Endodermal cell (in vitro differentiated cells): Measurements from ENCODE around the gene TAAR8. TPM values are rescaled to one million over a fixed set of nuclear protein-coding genes. Genes with fewer than 3 reads are reported as not detected.

Experiments
- DNase-seq: peaks from one replicate; pipeline ENCODE4 v3.0.0-alpha.2; 2017
- H3K27ac ChIP-seq: 2 replicates; pipeline ENCODE4 v1.5.1; 2013; ENCODE audit warnings: mild to moderate bottlenecking, low read depth, low read length, moderate library complexity
- H3K27me3 ChIP-seq: 2 replicates; pipeline ENCODE4 v1.6.1; 2013; ENCODE audit warnings: mild to moderate bottlenecking, low read length, moderate library complexity; ENCODE audit not compliant: insufficient read depth, control insufficient read depth, poor library complexity, severe bottlenecking
- H3K36me3 ChIP-seq: 2 replicates; pipeline ENCODE4 v1.7.0; 2013; ENCODE audit warnings: mild to moderate bottlenecking, low read length, moderate library complexity; ENCODE audit not compliant: control insufficient read depth, insufficient read depth
- H3K4me1 ChIP-seq: one replicate; pipeline ENCODE4 v1.7.0; 2013; ENCODE audit warnings: low read length; ENCODE audit not compliant: control insufficient read depth, insufficient read depth
- H3K4me3 ChIP-seq: 2 replicates; pipeline ENCODE4 v1.5.1; 2013; ENCODE audit warnings: mild to moderate bottlenecking, low read length, moderate library complexity
- H3K9ac ChIP-seq: 2 replicates; pipeline ENCODE4 v1.6.1; 2013; ENCODE audit warnings: mild to moderate bottlenecking, low read length, moderate library complexity; ENCODE audit not compliant: poor library complexity, severe bottlenecking; ENCODE audit errors: extremely low read depth
- H3K9me3 ChIP-seq: 2 replicates; pipeline ENCODE4 v1.6.1; 2013; ENCODE audit warnings: mild to moderate bottlenecking, low read length, moderate library complexity; ENCODE audit not compliant: control insufficient read depth
- H3K27ac Mint-ChIP-seq: 2 replicates; pipeline ENCODE4 v1.8.0; 2020; ENCODE audit warnings: mixed read lengths
- H3K27me3 Mint-ChIP-seq: 2 replicates; pipeline ENCODE4 v1.8.0; 2021; ENCODE audit warnings: mild to moderate bottlenecking, mixed read lengths; ENCODE audit not compliant: insufficient read depth
- H3K36me3 Mint-ChIP-seq: 2 replicates; pipeline ENCODE4 v1.8.0; 2020; ENCODE audit warnings: low read depth, mixed read lengths
- H3K4me1 Mint-ChIP-seq: 2 replicates; pipeline ENCODE4 v1.8.0; 2020; ENCODE audit warnings: mixed read lengths
- H3K4me3 Mint-ChIP-seq: 2 replicates; pipeline ENCODE4 v1.8.0; 2020; ENCODE audit warnings: mild to moderate bottlenecking, moderate library complexity, mixed read lengths
- H3K9me3 Mint-ChIP-seq: 2 replicates; pipeline ENCODE4 v1.8.0; 2020; ENCODE audit warnings: mild to moderate bottlenecking, mixed read lengths
- WGBS, 2 experiments: methylation state at CpG; one replicate each; pipeline versions ENCODE4 v1.1.5 to v1.1.7; 2013; ENCODE audit warnings: missing lambda C conversion rate in 2 of 2, mixed read lengths in 1 of 2; ENCODE audit not compliant: insufficient coverage in 1 of 2, insufficient read length in 1 of 2; 5-methylcytosine and 5-hydroxymethylcytosine counted together
- total RNA-seq, 2 donors: library from RNA; stranded (reverse); fragmentation: NEBNext Ultra II Directional in 1 of 2; extraction: Animal tissue kit (Norgen Biotek cat#: 25700) in 1 of 2; gene quantifications; 2 replicates in 1 of 2; 3 replicates in 1 of 2; pipeline ENCODE4 v1.2.1, GENCODE V29; 2021
- TF ChIP-seq, protein P1 (sequence below): fragments of 200-600 bp; sonication (generic); conservative IDR thresholded peaks from 2 replicates; pipeline ENCODE4 v1.5.0; 2021; ENCODE audit warnings: antibody characterized with exemption, mild to moderate bottlenecking

The TAAR8 gene
- total RNA-seq, 2 donors from 2014 or later = not detected

DNA sequence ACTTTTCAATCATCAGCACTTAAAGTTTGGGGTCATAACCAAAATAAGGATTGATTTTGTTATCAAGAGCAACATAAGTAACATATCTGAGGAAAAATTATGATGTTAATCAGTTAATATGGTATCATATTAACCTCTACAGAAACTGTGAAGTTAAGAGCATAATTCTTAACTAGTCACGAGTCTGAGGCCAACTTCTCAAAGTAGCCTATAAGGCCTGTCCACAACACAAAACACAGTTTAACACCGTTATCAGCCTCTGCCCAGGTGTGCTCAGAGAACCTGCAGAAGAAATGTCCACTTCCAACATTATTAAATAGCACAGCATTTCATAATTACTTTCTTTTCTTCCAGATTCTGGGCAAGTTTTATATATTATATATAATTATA, 40.6 kb upstream of the TAAR8 start:
- DNase-seq = no peak
- Mint-ChIP-seq H3K36me3 (peaks cover 2% of the 10 kb centered on the region), H3K4me3 (peak overlapping the region; percentile 86), H3K9me3 (no peaks in the 10 kb centered on the region), H3K4me1 (peaks cover 19% of the 10 kb centered on the region), H3K27ac (no peak overlapping the region), H3K27me3 (peaks cover 28% of the 10 kb centered on the region)
- peak overlapping the region; percentile 78 for H3K9ac ChIP-seq
- TF ChIP-seq, protein P1, sequence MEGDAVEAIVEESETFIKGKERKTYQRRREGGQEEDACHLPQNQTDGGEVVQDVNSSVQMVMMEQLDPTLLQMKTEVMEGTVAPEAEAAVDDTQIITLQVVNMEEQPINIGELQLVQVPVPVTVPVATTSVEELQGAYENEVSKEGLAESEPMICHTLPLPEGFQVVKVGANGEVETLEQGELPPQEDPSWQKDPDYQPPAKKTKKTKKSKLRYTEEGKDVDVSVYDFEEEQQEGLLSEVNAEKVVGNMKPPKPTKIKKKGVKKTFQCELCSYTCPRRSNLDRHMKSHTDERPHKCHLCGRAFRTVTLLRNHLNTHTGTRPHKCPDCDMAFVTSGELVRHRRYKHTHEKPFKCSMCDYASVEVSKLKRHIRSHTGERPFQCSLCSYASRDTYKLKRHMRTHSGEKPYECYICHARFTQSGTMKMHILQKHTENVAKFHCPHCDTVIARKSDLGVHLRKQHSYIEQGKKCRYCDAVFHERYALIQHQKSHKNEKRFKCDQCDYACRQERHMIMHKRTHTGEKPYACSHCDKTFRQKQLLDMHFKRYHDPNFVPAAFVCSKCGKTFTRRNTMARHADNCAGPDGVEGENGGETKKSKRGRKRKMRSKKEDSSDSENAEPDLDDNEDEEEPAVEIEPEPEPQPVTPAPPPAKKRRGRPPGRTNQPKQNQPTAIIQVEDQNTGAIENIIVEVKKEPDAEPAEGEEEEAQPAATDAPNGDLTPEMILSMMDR = no peak
- H3K27ac ChIP-seq = no peak overlapping the region
- H3K27me3 ChIP-seq = peaks cover 27% of the 10 kb centered on the region
- H3K36me3 ChIP-seq = no peaks in the 10 kb centered on the region
- H3K9me3 ChIP-seq = no peaks in the 10 kb centered on the region
- peaks cover 3% of the 10 kb centered on the region for H3K4me1 ChIP-seq
- WGBS, 2 experiments = 52 to 83% methylated on average over 1 to 2 of the region's 2 CpGs
- peak overlapping the region; percentile 96 for H3K4me3 ChIP-seq

- 1% methylated on average over 7 of the region's 7 CpGs; no CpG with 5 or more reads in 1 of the 2 experiments for WGBS, 2 experiments
- H3K9me3 ChIP-seq = no peaks in the 10 kb centered on the region
- no peak for DNase-seq
- H3K36me3 ChIP-seq = no peaks in the 10 kb centered on the region
- peaks cover 27% of the 10 kb centered on the region for H3K27me3 ChIP-seq
- H3K9me3 Mint-ChIP-seq = no peaks in the 10 kb centered on the region
- peaks cover 19% of the 10 kb centered on the region for H3K4me1 Mint-ChIP-seq
- H3K27ac ChIP-seq = no peak overlapping the region
- peaks cover 30% of the 10 kb centered on the region for H3K27me3 Mint-ChIP-seq
- peak overlapping the region; percentile 86 for H3K4me3 Mint-ChIP-seq
- H3K27ac Mint-ChIP-seq = peak overlapping the region; percentile 82
- H3K36me3 Mint-ChIP-seq = no peaks in the 10 kb centered on the region
- H3K9ac ChIP-seq = peak overlapping the region; percentile 78
- peak overlapping the region; percentile 96 for H3K4me3 ChIP-seq
- peaks cover 3% of the 10 kb centered on the region for H3K4me1 ChIP-seq
- TF ChIP-seq, protein P1 = no peak
Observed at GRCh38 chr6:132512342-132512637, 40.2 kb upstream of the TAAR8 start.

DNA sequence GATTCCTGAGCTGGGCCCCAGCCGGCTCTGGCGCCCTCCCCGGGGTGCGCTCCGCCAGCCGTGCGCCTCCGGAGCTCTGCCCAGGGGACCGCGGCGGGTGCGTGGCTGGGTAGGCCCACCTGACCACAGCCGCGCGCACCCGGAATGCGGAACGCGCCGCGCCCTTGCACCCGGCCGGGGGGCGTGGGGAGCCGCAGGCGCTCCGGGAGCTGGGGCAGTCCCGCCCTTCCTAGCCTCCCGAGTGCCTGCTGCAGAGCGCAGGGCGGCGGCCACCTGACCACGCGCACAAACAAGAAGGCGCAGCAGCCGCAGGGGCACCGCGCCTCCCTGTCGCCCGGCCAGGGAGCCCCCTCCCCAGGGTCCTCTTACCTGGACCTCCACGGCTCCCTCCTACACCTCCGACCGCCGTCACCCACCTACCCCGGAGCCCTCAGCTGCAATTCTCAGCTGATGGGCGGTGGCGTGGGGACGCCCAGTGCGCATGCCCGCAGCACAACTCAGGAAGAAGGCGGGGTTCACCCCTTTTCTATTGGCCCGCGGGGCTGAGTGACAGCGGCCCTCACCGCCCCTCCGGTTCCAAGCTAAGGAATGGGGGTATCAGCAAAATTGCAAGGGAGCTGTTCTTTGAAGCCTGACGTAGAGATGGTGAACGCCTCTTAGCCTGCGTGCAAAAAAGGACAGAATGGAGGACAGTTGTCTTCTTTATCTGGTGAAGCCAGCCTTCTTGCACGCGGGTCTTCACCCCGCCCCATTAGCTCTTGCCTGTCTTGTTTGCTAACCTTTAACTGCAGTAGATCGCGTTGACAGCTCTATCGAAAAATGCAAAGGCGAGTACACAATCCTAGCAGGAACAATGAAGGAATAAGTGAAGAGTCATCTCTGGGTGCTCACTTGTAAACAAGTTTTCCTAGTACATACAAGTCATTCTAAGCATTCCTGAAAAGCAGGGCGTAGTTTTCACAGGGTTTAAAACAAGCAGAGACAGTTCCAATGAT, 39.5 kb upstream of the TAAR8 start, which contains the start of gene STX7:
STX7 (minus strand) TSS at position 479 of the 995 bp plus-strand sequence. CDS start 9,586 bp downstream, outside the sequence.
- 1% methylated on average over 23 to 67 of the region's 67 CpGs for whole genome bisulfite sequencing, 2 experiments
- peaks cover 30% of the 10 kb centered on the region for H3K27me3 Mint-ChIP-seq
- no peaks in the 10 kb centered on the region for H3K36me3 Mint-ChIP-seq
- H3K27ac ChIP-seq = no peak within 1 kb of the TSS
- no peaks in the 10 kb centered on the region for H3K9me3 ChIP-seq
- no peaks in the 10 kb centered on the region for H3K9me3 Mint-ChIP-seq
- TF ChIP-seq, protein P1 = no peak
- peaks cover 19% of the 10 kb centered on the region for H3K4me1 Mint-ChIP-seq
- no peaks in the 10 kb centered on the region for H3K36me3 ChIP-seq
- DNase-seq = peak; percentile 96
- peak within 1 kb of the TSS; percentile 78 for H3K9ac ChIP-seq
- peaks cover 27% of the 10 kb centered on the region for H3K27me3 ChIP-seq
- peak within 1 kb of the TSS; percentile 96 for H3K4me3 ChIP-seq
- H3K4me3 Mint-ChIP-seq = peak within 1 kb of the TSS; percentile 86
- H3K4me1 ChIP-seq = peaks cover 3% of the 10 kb centered on the region
- peak within 1 kb of the TSS; percentile 91 for H3K27ac Mint-ChIP-seq
